Measurements from ENCODE around the gene MPL. TPM values are rescaled to one million over a fixed set of nuclear protein-coding genes. Genes with fewer than 3 reads are reported as not detected.
A peak's percentile ranks its signal among the peaks of the same experiment; 100 is the strongest.

Gene MPL
- total and polyA plus RNA-seq, 8 donors = not detected

GRCh38 chr1:43312212-43312623 lies 25.4 kb upstream of the MPL start:
- Histone ChIP-seq H3K4me3 (no peak overlapping the region), H3K9me3 (no peaks in the 10 kb centered on the region), H3K4me1 (no peaks in the 10 kb centered on the region), H3K27me3 (no peaks in the 10 kb centered on the region), H3K36me3 (no peaks in the 10 kb centered on the region), H3K27ac (no peak overlapping the region)
- intact Hi-C loops (cut with DNase I; ENCODE audit: low total_unique reads) = no loop called here
- DNase-seq = no peak
- TF ChIP-seq EP300 (IDR thresholded peaks at IDR 0.05) (no peak), POLR2AphosphoS5 (IDR thresholded peaks at IDR 0.05) (no peak), POLR2A (IDR thresholded peaks at IDR 0.05) (no peak), CTCF (IDR thresholded peaks at IDR 0.05) (no peak)
- 83 to 93% (median 90%) methylated on average over 5 to 19 of the region's 19 CpGs for WGBS, 5 donors

GRCh38 chr1:43312663-43313515 lies 24.7 kb upstream of the MPL start:
- DNase-seq = no peak
- Histone ChIP-seq H3K27ac (no peak overlapping the region), H3K9me3 (no peaks in the 10 kb centered on the region), H3K36me3 (peaks cover 0 to under 1% (median 0%) of the 10 kb centered on the region in 4 donors), H3K4me1 (no peaks in the 10 kb centered on the region), H3K4me3 (no peak overlapping the region), H3K27me3 (no peaks in the 10 kb centered on the region)
- 91 to 96% (median 93%) methylated on average over 9 to 24 of the region's 24 CpGs for WGBS, 5 donors
- intact Hi-C loops (cut with DNase I; ENCODE audit: low total_unique reads) = no loop called here
- TF ChIP-seq POLR2AphosphoS5 (IDR thresholded peaks at IDR 0.05) = no peak
- TF ChIP-seq EP300 (IDR thresholded peaks at IDR 0.05) = no peak
- TF ChIP-seq CTCF (IDR thresholded peaks at IDR 0.05) = no peak

- no peaks in the 10 kb centered on the region for H3K27me3 ChIP-seq
- TF ChIP-seq POLR2AphosphoS5 (IDR thresholded peaks at IDR 0.05) (no peak), POLR2A (IDR thresholded peaks at IDR 0.05) (no peak), EP300 (IDR thresholded peaks at IDR 0.05) (no peak), CTCF (IDR thresholded peaks at IDR 0.05) (no peak)
- H3K4me3 ChIP-seq = no peak overlapping the region
- peak; percentile 61 to 71 for DNase-seq
- H3K4me1 ChIP-seq = no peaks in the 10 kb centered on the region
- intact Hi-C loops (cut with DNase I; ENCODE audit: low total_unique reads) = no loop called here
- no peak overlapping the region for H3K27ac ChIP-seq
- peaks cover 0 to 4% (median 0%) of the 10 kb centered on the region in 4 donors for H3K36me3 ChIP-seq
- WGBS, 5 donors = 44 to 67% (median 57%) methylated on average over 10 of the region's 10 CpGs
- no peaks in the 10 kb centered on the region for H3K9me3 ChIP-seq
Observed at GRCh38 chr1:43313771-43314170, 23.8 kb upstream of the MPL start.

DNA sequence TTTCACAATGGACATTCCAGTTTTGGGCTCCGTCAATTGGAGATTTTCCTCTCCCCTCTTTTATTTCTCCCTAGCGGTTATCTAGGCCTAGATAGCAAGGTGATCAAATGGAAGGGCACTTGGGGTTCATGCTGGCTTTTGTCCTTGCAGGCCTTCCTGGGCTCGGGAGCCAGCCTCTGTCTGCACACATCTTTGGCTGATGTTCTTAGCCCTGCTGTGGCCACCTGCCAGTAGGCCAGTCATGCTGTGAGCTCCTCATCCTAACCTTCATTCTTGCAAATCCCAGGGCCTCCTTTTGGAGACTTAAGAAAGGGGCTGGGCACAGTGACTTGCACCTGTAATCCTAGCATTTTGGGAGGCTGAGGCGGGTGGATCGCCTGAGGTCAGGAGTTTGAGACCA lies 23.4 kb upstream of the MPL start:
- no peak for DNase-seq
- Histone ChIP-seq H3K4me1 (no peaks in the 10 kb centered on the region), H3K4me3 (no peak overlapping the region), H3K27ac (no peak overlapping the region), H3K36me3 (peaks cover 0 to 4% (median 0%) of the 10 kb centered on the region in 4 donors), H3K27me3 (no peaks in the 10 kb centered on the region), H3K9me3 (no peaks in the 10 kb centered on the region)
- WGBS, 5 donors = 88 to 93% (median 91%) methylated on average over 5 of the region's 5 CpGs
- TF ChIP-seq EP300 (IDR thresholded peaks at IDR 0.05) (no peak), POLR2A (IDR thresholded peaks at IDR 0.05) (no peak)
- intact Hi-C loops (cut with DNase I; ENCODE audit: low total_unique reads) = no loop called here

GRCh38 chr1:43315481-43315880 lies 22.1 kb upstream of the MPL start:
- Histone ChIP-seq H3K4me3 (no peak overlapping the region), H3K9me3 (no peaks in the 10 kb centered on the region), H3K27me3 (no peaks in the 10 kb centered on the region), H3K36me3 (peaks cover 0 to 4% (median 0%) of the 10 kb centered on the region in 4 donors), H3K4me1 (no peaks in the 10 kb centered on the region), H3K27ac (no peak overlapping the region)
- DNase-seq = no peak
- intact Hi-C loops (cut with DNase I; ENCODE audit: low total_unique reads) = no loop called here
- WGBS, 5 donors = 76 to 90% (median 84%) methylated on average over 3 of the region's 3 CpGs
- TF ChIP-seq POLR2A (IDR thresholded peaks at IDR 0.05) = no peak
- TF ChIP-seq EP300 (IDR thresholded peaks at IDR 0.05) = no peak
- no peak for TF ChIP-seq CTCF (IDR thresholded peaks at IDR 0.05)
- no peak for TF ChIP-seq POLR2AphosphoS5 (IDR thresholded peaks at IDR 0.05)
